Prostate gland (tissue), 2 donors: ENCODE measurements around the gene RAPGEF2. TPM values are rescaled to one million over a fixed set of nuclear protein-coding genes. Genes with fewer than 3 reads are reported as not detected.
"Not testable (repeated sequence)": the region's sequence is repeated elsewhere in the genome, so short reads cannot be mapped to it uniquely, and the experiment has no call there.

Experiments
- DNase-seq: peaks from one replicate; pipeline ENCODE4 v3.0.0-alpha.2; 2019; ENCODE audit warnings: low spot score
- H3K27ac ChIP-seq, 2 donors: fragments of 200-600 bp; sonication (generic); 2 replicates each; pipeline ENCODE4 v1.5.1; 2017 to 2019
- H3K27me3 ChIP-seq: fragments of 200-600 bp; sonication (generic); replicated peaks from 2 replicates; pipeline ENCODE4 v1.5.1; 2019; ENCODE audit not compliant: insufficient read depth
- H3K36me3 ChIP-seq, 2 donors: fragments of 200-600 bp; sonication (generic); 1 replicate in 1 of 2; 2 replicates in 1 of 2; pipeline versions ENCODE4 v1.5.1 to v1.8.1; 2017 to 2019
- H3K4me1 ChIP-seq: fragments of 200-600 bp; sonication (generic); replicated peaks from 2 replicates; pipeline ENCODE4 v1.5.1; 2019
- H3K4me3 ChIP-seq, 2 donors: fragments of 200-600 bp; sonication (generic); 2 replicates each; pipeline ENCODE4 v1.5.1; 2017 to 2019
- H3K9me3 ChIP-seq: fragments of 200-600 bp; sonication (generic); 2 replicates; pipeline ENCODE4 v1.5.1; 2017
- CTCF ChIP-seq, 4 experiments: fragments of 200-600 bp in 2 of 4; fragments of 450-650 bp in 2 of 4; sonication (generic) in 2 of 4; IDR thresholded peaks; 1 replicate in 3 of 4; 2 replicates in 1 of 4; pipeline ENCODE4 v1.5.1; 2016 to 2019; ENCODE audit warnings: antibody characterized with exemption in 4 of 4, mild to moderate bottlenecking in 2 of 4, moderate library complexity in 2 of 4
- POLR2A ChIP-seq: fragments of 450-650 bp; IDR thresholded peaks from one replicate; pipeline ENCODE4 v1.6.1; 2016; ENCODE audit warnings: antibody characterized with exemption, mild to moderate bottlenecking
- POLR2AphosphoS5 ChIP-seq: sonication (generic); formaldehyde crosslinking; IDR thresholded peaks from one replicate; pipeline ENCODE4 v1.6.1; 2017; ENCODE audit warnings: antibody characterized with exemption
- WGBS: methylation state at CpG from one replicate; pipeline ENCODE4 v1.1.5; 2018; 5-methylcytosine and 5-hydroxymethylcytosine counted together
- intact Hi-C: fragments of 100-400 bp; cut with DNase I; formaldehyde crosslinking; loops from one replicate; pipeline ENCODE4 v1.14.2; 2022
- total RNA-seq, 2 donors: library from RNA; depleted of rRNA; stranded (reverse); fragments of >200 nt; gene quantifications; one replicate each; pipeline ENCODE4 v1.1.0, GENCODE V29; 2016

Gene RAPGEF2
- total RNA-seq, 2 donors from 2014 or later, result 29.2 to 29.5 TPM

DNA sequence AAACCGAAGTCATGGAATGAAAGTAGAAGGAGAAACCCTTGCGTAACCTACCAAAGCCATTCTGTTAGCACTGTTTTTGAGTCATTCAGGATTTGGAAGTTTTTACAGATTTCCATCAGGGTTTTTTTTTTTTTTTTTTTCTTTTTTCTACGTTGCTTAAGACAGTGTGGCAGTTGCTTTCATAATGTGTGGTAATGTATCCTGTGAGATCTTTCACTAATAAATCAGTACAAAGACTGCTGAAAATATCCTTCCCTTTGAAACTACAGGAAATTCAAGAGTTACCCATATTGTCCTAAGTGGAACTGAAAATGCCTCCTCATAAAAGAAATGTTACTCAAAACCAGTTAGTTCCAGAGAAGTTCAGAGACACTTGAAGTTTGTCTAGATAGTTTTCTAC lies 137.8 kb downstream of the RAPGEF2 start:
- WGBS, result 75% methylated on average over 3 of the region's 3 CpGs
- DNase-seq, result no peak
- Histone ChIP-seq H3K36me3 (no peaks in the 10 kb centered on the region), H3K4me3 (no peak overlapping the region), H3K9me3 (no peaks in the 10 kb centered on the region), H3K4me1 (no peaks in the 10 kb centered on the region), H3K27ac (no peak overlapping the region), H3K27me3 (no peaks in the 10 kb centered on the region)
- TF ChIP-seq POLR2A, result no peak
- TF ChIP-seq POLR2AphosphoS5, result no peak
- TF ChIP-seq CTCF (IDR thresholded peaks at IDR 0.05), result no peak
- intact Hi-C loops, result no loop called here

GRCh38 chr4:159242427-159242826 lies 139.5 kb downstream of the RAPGEF2 start:
- Histone ChIP-seq H3K9me3 (no peaks in the 10 kb centered on the region), H3K4me1 (no peaks in the 10 kb centered on the region), H3K36me3 (no peaks in the 10 kb centered on the region), H3K4me3 (no peak overlapping the region), H3K27ac (no peak overlapping the region), H3K27me3 (no peaks in the 10 kb centered on the region)
- DNase-seq, result no peak
- intact Hi-C loops, result no loop called here
- TF ChIP-seq CTCF (IDR thresholded peaks at IDR 0.05) (no peak), POLR2A (no peak), POLR2AphosphoS5 (no peak)

GRCh38 chr4:159248384-159249178 lies 145.7 kb downstream of the RAPGEF2 start:
- no peak overlapping the region for H3K4me3 ChIP-seq

GRCh38 chr4:159250751-159251325 lies 148.0 kb downstream of the RAPGEF2 start:
- intact Hi-C loops, result no loop called here
- Histone ChIP-seq H3K27me3 (no peaks in the 10 kb centered on the region), H3K9me3 (no peaks in the 10 kb centered on the region), H3K36me3 (no peaks in the 10 kb centered on the region), H3K4me3 (no peak overlapping the region), H3K4me1 (no peaks in the 10 kb centered on the region), H3K27ac (no peak overlapping the region)
- DNase-seq, result no peak
- WGBS, result 97% methylated on average over 23 of the region's 35 CpGs
- no peak for TF ChIP-seq POLR2A
- no peak for TF ChIP-seq CTCF (IDR thresholded peaks at IDR 0.05)
- TF ChIP-seq POLR2AphosphoS5, result no peak

More at GRCh38 chr4:159248384-159249178, 145.7 kb downstream of the RAPGEF2 start:
- Histone ChIP-seq H3K27me3 (no peaks in the 10 kb centered on the region), H3K36me3 (no peaks in the 10 kb centered on the region), H3K27ac (no peak overlapping the region), H3K4me1 (no peaks in the 10 kb centered on the region), H3K9me3 (no peaks in the 10 kb centered on the region)
- no peak for DNase-seq
- 65% methylated on average over 7 of the region's 7 CpGs for WGBS
- TF ChIP-seq CTCF (IDR thresholded peaks at IDR 0.05) (no peak), POLR2AphosphoS5 (no peak), POLR2A (no peak)
- intact Hi-C loops, result no loop called here

DNA sequence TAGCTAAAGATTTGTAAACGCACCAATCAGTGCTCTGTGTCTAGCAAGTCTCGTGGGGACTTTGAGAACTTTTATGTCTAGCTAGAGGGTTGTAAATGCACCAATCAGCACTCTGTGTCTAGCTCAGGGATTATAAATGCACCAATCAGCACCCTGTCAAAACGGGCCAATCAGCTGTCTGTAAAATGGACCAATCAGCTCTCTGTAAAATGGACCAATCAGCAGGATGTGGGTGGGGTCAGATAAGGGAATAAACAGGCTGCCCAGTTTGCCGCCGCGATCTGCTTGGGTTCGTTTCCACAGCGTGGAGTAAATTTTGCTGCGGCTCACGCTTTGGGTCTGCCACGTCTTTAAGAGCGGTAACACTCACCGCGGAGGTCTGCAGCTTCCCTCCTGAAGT lies 148.7 kb downstream of the RAPGEF2 start:
- DNase-seq, H3K27me3 ChIP-seq, H3K9me3 ChIP-seq, H3K27ac ChIP-seq, H3K4me3 ChIP-seq, intact Hi-C loops, H3K36me3 ChIP-seq, H3K4me1 ChIP-seq: not testable (repeated sequence)
- 98% methylated on average over 14 of the region's 14 CpGs for WGBS
